ENCODE measurements around the gene AMPH. TPM values are rescaled to one million over a fixed set of nuclear protein-coding genes. Genes with fewer than 3 reads are reported as not detected.
"Not testable (repeated sequence)": the region's sequence is repeated elsewhere in the genome, so short reads cannot be mapped to it uniquely, and the experiment has no call there.

AMPH gene
- total and polyA plus RNA-seq, 8 donors = 0.22 to 6.8 (median 1.3) TPM

- FAIRE-seq (no peak), DNase-seq (peak; percentile 63 to 93 (median 85)), ATAC-seq (peak; percentile 93 to 96 (median 94))
- H3K9me3 ChIP-seq = no peaks in the 10 kb centered on the region
- no peak overlapping the region for H3K27ac ChIP-seq
- H3K27me3 ChIP-seq = no peaks in the 10 kb centered on the region
- H3K4me1 ChIP-seq = peaks cover 0 to 2% (median 0%) of the 10 kb centered on the region in 3 donors
- no peak overlapping the region for H3K4me3 ChIP-seq
- 33 to 40% methylated on average over 8 of the region's 8 CpGs for WGBS, 2 donors
- intact Hi-C loops (cut with DNase I) = no loop called here
- H3K36me3 ChIP-seq = no peaks in the 10 kb centered on the region
- TF ChIP-seq, protein P1, sequence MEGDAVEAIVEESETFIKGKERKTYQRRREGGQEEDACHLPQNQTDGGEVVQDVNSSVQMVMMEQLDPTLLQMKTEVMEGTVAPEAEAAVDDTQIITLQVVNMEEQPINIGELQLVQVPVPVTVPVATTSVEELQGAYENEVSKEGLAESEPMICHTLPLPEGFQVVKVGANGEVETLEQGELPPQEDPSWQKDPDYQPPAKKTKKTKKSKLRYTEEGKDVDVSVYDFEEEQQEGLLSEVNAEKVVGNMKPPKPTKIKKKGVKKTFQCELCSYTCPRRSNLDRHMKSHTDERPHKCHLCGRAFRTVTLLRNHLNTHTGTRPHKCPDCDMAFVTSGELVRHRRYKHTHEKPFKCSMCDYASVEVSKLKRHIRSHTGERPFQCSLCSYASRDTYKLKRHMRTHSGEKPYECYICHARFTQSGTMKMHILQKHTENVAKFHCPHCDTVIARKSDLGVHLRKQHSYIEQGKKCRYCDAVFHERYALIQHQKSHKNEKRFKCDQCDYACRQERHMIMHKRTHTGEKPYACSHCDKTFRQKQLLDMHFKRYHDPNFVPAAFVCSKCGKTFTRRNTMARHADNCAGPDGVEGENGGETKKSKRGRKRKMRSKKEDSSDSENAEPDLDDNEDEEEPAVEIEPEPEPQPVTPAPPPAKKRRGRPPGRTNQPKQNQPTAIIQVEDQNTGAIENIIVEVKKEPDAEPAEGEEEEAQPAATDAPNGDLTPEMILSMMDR (IDR thresholded peaks at IDR 0.05) = peak; percentile 70 to 82 (median 74)
Measured at GRCh38 chr7:38369816-38370493, 261.2 kb downstream of the AMPH start.

DNA sequence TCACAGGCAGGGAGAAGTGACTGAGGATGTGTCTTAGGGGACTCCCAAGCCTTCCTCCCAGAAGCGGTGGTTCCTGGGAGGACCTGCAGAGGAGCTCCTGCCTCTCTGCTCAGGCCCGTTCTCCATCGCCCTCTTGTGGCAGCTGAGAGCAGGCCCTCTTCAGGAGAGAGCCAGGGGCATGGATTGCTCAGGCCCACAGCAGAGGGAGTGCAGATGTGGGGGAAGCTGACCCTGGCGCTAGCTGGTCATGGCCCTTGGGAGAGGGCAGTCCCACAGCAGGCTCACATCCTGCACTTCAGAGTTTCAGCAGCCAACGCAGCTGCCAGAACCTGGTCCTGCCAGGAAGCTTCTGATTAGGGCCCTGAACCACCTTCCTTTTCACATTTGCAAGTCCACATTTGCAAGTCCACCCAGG lies 263.0 kb downstream of the AMPH start:
- Histone ChIP-seq H3K36me3 (no peaks in the 10 kb centered on the region), H3K27ac (no peak overlapping the region), H3K9me3 (no peaks in the 10 kb centered on the region), H3K4me3 (no peak overlapping the region), H3K27me3 (no peaks in the 10 kb centered on the region), H3K4me1 (peaks cover 0 to 2% (median 0%) of the 10 kb centered on the region in 3 donors)
- ATAC-seq = peak in 3 of 4 donors; percentile 73 to 83 (median 79)
- no peak for FAIRE-seq
- intact Hi-C loops (cut with DNase I) = no loop called here
- DNase-seq = peak; percentile 44 to 80 (median 66)
- 51 to 57% methylated on average over 5 of the region's 5 CpGs for WGBS, 2 donors
- TF ChIP-seq, protein P1 (IDR thresholded peaks at IDR 0.05) = peak; percentile 27 to 69 (median 60)

DNA sequence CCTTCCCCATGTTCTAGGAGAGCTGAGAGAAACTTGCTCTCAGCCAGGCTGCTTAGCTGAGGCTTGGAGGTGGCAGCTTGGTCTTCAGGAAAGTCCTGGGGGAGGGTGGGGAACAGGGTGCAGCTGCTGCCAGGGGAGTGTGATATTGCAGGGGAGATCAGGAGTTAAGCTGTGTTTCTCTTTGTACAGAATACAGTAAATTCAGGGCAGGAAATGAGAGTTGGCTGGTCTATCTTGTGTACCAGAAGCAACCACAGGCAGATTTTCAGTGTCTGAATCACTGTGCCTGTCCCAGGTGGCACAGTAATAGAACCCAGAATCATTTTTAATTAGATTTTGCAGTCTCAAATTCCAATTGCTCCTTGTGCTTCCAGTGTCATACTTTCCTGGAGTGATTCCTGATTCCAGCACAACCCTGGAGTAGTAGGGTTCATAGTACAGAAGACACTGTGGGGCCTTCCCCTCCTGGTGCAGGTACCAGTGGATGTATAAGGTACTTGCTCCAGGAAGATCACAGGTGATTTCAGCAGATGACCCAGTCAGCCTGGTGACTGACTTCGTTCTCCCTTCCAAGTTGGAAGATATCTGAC lies 263.8 kb downstream of the AMPH start:
- H3K4me1 ChIP-seq = peaks cover 0 to 2% (median 0%) of the 10 kb centered on the region in 3 donors
- no peak overlapping the region for H3K4me3 ChIP-seq
- FAIRE-seq (no peak), DNase-seq (no peak), ATAC-seq (no peak)
- 91 to 97% methylated on average over 1 of the region's 1 CpG for WGBS, 2 donors
- no peaks in the 10 kb centered on the region for H3K36me3 ChIP-seq
- no peak overlapping the region for H3K27ac ChIP-seq
- H3K27me3 ChIP-seq = no peaks in the 10 kb centered on the region
- TF ChIP-seq, protein P1 (IDR thresholded peaks at IDR 0.05) = no peak
- intact Hi-C loops (cut with DNase I) = no loop called here
- no peaks in the 10 kb centered on the region for H3K9me3 ChIP-seq

DNA sequence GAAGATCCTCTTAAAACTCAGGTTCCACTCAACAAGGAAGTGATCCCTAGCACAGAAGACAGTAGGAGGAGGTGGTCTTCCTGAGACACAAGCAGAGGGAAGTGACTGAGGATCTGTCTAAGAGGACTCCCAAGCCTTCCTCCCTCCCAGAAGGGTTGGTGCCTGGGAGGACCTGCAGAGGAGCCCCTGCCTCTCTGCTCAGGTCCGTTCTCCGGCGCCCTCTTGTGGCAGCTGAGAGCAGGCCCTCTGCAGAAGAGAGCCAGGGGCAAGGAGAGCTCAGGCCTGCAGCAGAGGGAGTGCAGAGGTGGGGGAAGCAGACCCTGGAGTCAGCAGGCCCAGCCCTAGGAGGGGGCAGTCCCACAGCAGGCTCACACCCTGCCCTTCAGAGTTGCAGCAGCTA lies 267.8 kb downstream of the AMPH start:
- H3K9me3 ChIP-seq; FAIRE-seq; H3K4me1 ChIP-seq; H3K4me3 ChIP-seq; H3K27me3 ChIP-seq; H3K27ac ChIP-seq; intact Hi-C loops (cut with DNase I); H3K36me3 ChIP-seq: not testable (repeated sequence)
- peak; percentile 15 to 78 (median 44) for DNase-seq
- WGBS, 2 donors = 8 to 17% methylated on average over 3 of the region's 3 CpGs
- ATAC-seq = peak in 3 of 4 donors; percentile 43 to 65 (median 59)
- TF ChIP-seq, protein P1 (IDR thresholded peaks at IDR 0.05) = peak in 3 of 4 donors; percentile 36 to 58 (median 41)

DNA sequence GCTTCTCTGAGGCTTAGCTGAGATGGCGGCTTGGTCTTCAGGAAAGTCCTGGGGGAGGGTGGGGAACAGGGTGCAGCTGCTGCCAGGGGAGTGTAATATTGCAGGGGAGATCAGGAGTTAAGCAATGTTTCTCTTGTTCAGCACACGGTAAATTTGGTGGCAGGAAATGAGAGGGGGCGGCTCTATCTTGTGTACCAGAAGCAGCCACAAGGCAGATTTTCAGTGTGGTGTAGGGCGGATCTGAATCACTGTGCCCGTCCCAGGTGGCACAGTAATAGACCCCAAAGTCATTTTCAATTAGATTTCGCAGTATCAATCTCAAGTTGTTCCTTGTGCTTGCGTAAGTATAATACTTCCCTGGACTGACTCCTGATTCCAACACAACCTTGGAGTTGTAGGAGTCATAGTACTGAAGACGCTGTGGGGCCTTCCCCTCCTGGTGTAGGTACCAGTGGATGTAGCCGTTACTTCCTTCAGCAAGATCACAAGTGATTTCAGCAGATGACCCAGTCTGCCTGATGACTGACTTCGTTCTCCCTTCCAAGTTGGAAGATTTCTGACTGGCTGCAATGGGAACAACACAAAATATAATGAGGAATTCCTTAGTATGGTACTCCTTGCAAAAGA lies 268.4 kb downstream of the AMPH start:
- ATAC-seq; H3K27ac ChIP-seq; H3K9me3 ChIP-seq; DNase-seq; H3K4me3 ChIP-seq; H3K36me3 ChIP-seq; H3K27me3 ChIP-seq; intact Hi-C loops (cut with DNase I); H3K4me1 ChIP-seq; FAIRE-seq: not testable (repeated sequence)
- WGBS, 2 donors = 80% methylated on average over 10 of the region's 10 CpGs
